Activated T-helper 2 cell treated with anti-CD3 and anti-CD28 coated beads, Interferon-gamma antibody, Interleukin-2, Interleukin-4, amounts not matched to agents 10 μg/mL and 5 μg/mL and 100 μg/mL, durations not matched to agents 14 hours and 24 hours and 36 hours (primary cell): ENCODE results near the gene FPGS. TPM values are rescaled to one million over a fixed set of nuclear protein-coding genes. Genes with fewer than 3 reads are reported as not detected.

Experiments used
- DNase-seq: peaks from one replicate; pipeline ENCODE4 v3.0.0; 2021; ENCODE audit warnings: low spot score
- H3K27ac Mint-ChIP-seq: one replicate; pipeline ENCODE4 v1.8.0; 2021; ENCODE audit warnings: mixed read lengths
- H3K27me3 Mint-ChIP-seq: one replicate; pipeline ENCODE4 v1.8.0; 2021; ENCODE audit warnings: low read depth, mixed read lengths
- H3K36me3 Mint-ChIP-seq: one replicate; pipeline ENCODE4 v1.8.0; 2021; ENCODE audit warnings: low read depth, mixed read lengths
- H3K4me1 Mint-ChIP-seq: one replicate; pipeline ENCODE4 v1.8.0; 2021; ENCODE audit warnings: low read depth, mixed read lengths
- H3K4me3 Mint-ChIP-seq: one replicate; pipeline ENCODE4 v1.8.0; 2021; ENCODE audit warnings: low read depth, mild to moderate bottlenecking, moderate library complexity, mixed read lengths
- H3K9me3 Mint-ChIP-seq: one replicate; pipeline ENCODE4 v1.8.0; 2021; ENCODE audit warnings: mixed read lengths
- intact Hi-C: fragments of 100-400 bp; cut with micrococcal nuclease; formaldehyde crosslinking; loops from one replicate; pipeline ENCODE4 v1.15.1; 2023
- total RNA-seq: library from RNA; stranded (reverse); gene quantifications from 2 replicates; pipeline ENCODE4 v1.2.3, GENCODE V29; 2022

The FPGS gene
- total RNA-seq, 1 donor from 2014 or later = 116 TPM

DNA sequence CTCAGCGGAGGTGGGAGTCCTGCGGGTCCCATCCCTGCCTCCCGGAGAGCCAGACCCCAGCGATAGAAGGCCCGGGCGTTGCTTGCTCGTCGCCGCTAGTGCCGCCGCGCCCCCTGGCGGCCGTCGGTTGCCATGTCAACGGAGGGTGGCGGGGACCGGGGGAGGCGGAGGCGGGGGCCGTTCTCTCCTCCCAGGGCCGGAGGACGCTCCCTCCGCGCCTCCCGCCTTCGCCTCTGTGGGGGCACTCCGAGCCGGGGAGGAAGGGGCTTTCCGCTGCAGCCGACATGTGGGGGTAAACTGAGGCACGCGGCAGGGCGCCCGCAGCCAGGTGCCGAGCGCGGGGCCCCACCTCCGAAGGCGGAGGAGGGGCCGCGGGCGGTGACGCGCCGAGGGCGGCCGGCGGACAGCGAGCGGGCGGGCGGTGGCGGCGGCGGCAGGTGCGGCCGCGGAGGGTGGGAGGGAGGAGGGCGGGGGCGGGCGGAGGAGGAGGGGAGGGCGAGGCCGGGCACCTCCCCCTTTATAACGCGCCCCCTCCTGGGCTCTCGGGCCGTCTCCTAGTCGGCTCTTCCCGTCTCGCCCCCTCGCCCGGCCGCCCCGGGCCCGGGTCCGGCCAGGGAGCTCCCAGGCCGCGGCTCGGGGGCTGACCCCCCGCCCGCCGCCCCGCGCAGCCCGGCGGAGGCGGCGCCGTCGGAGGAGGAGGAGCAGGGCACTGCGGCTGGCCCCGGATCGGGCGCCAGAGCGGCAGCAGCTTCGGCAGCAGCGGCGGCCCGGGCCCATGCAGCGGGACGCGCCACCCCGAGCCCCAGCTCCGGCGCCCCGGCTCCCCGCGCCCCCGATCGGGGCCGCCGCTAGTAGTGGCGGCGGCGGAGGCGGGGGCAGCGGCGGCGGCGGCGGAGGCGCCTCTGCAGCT is 17.4 kb upstream of the FPGS start:
- peak; percentile 88 for DNase-seq
- Mint-ChIP-seq H3K36me3 (peaks cover 37% of the 10 kb centered on the region), H3K27me3 (no peaks in the 10 kb centered on the region), H3K4me3 (peak overlapping the region; percentile 97), H3K4me1 (peaks cover 56% of the 10 kb centered on the region), H3K9me3 (no peaks in the 10 kb centered on the region), H3K27ac (peak overlapping the region; percentile 86)
- intact Hi-C loops = loop anchor here (1.0 to 5.0 kb wide), 6 partner anchors 9 to 247 kb away; partner anchors contain the start of genes ST6GALNAC4 and TOR2A

DNA sequence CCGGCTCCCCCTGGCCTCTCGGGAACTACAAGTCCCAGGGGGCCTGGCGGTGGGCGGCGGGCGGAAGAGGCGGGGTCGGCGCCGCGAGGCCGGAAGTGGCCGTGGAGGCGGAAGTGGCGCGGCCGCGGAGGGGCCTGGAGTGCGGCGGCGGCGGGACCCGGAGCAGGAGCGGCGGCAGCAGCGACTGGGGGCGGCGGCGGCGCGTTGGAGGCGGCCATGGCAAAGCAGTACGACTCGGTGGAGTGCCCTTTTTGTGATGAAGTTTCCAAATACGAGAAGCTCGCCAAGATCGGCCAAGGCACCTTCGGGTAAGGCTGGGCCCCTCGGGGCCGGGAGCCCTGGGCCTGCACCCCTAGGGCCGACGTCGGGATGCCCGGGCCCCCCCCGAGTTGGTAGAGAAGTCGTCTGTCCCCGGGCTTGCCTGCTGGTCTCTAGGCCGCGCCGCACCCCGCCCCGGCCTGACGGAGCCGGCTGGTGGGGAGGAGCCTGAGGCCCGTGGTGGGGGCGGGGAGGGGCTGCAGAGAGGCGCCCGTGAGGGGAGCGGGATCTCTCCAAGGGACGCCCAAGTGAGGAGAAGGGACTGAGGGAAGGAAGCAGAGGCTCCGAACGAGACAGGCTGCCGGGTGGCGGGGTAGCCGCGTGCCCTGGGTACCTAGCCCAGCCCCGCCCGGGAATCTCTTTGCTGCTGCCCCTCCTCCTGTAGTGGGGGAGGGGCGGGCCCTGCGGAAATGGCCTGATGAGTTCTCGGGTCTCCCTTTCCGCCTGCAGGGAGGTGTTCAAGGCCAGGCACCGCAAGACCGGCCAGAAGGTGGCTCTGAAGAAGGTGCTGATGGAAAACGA is 16.5 kb upstream of the FPGS start, which contains the start of gene CDK9:
TSS of gene CDK9 (plus strand) at position 102 of the 840 bp plus-strand sequence. CDS start at position 217, 115 bp downstream.
- peak within 1 kb of the TSS; percentile 97 for H3K4me3 Mint-ChIP-seq
- no peaks in the 10 kb centered on the region for H3K9me3 Mint-ChIP-seq
- peak within 1 kb of the TSS; percentile 86 for H3K27ac Mint-ChIP-seq
- peak; percentile 93 for DNase-seq
- peaks cover 44% of the 10 kb centered on the region for H3K36me3 Mint-ChIP-seq
- peaks cover 57% of the 10 kb centered on the region for H3K4me1 Mint-ChIP-seq
- H3K27me3 Mint-ChIP-seq = no peaks in the 10 kb centered on the region
- intact Hi-C loops = loop anchor here (1.0 to 5.0 kb wide), 6 partner anchors 10 to 246 kb away; partner anchors contain the start of genes ST6GALNAC4 and TOR2A

DNA sequence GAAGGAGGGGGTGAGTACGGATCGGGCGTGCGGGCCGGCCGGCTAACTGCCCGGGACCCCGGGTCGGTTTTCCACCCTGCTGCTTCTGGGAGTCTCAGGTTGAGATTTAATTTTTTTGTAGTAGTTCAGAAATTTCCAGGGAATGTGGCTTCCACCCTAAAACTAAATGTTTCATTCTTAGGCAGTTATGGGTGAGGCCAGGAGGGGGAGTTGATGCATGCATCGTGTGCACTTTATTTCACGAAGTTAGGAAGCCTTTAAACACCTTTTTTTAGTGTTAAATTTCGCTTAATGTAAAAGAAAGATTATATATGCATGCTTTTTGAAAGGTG is 15.9 kb upstream of the FPGS start:
- H3K27me3 Mint-ChIP-seq = no peaks in the 10 kb centered on the region
- peaks cover 51% of the 10 kb centered on the region for H3K4me1 Mint-ChIP-seq
- no peaks in the 10 kb centered on the region for H3K9me3 Mint-ChIP-seq
- no peak for DNase-seq
- intact Hi-C loops = loop anchor here (5.0 kb wide), 2 partner anchors 131 to 246 kb away; partner anchors contain the start of gene ST6GALNAC4
- H3K4me3 Mint-ChIP-seq = peak overlapping the region; percentile 97
- H3K27ac Mint-ChIP-seq = peak overlapping the region; percentile 70
- peaks cover 50% of the 10 kb centered on the region for H3K36me3 Mint-ChIP-seq

DNA sequence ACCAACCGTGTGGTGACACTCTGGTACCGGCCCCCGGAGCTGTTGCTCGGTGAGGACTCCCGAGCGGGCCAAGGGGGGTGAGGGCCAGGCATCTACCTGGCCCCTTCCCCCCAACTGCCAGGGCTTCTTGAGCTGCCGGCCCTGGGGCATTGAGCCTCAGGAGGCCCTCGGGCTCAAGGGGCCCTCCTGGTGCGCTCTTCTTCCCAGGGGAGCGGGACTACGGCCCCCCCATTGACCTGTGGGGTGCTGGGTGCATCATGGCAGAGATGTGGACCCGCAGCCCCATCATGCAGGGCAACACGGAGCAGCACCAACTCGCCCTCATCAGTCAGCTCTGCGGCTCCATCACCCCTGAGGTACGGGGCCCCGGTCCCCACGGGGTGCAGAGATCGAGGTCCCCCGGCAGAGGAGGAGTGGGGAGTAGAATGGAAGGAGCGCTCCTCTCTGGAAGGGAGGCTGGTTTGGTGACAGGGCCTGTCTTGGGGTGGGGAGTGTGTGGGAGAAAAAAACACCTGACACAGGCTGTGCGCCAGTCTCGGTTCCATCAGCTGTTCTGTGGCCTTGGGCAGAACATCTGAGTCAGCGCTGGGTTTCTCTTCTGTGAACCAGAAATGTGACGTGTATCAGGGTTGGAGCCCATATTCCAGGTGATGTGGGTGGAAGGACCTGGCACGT is 14.2 kb upstream of the FPGS start:
- H3K36me3 Mint-ChIP-seq = peaks cover 62% of the 10 kb centered on the region
- H3K4me1 Mint-ChIP-seq = peaks cover 39% of the 10 kb centered on the region
- H3K9me3 Mint-ChIP-seq = no peaks in the 10 kb centered on the region
- no peaks in the 10 kb centered on the region for H3K27me3 Mint-ChIP-seq
- intact Hi-C loops = loop anchor here (5.0 kb wide), 2 partner anchors 129 to 244 kb away; partner anchors contain the start of gene ST6GALNAC4
- no peak for DNase-seq
- H3K27ac Mint-ChIP-seq = peak overlapping the region; percentile 55
- H3K4me3 Mint-ChIP-seq = peak overlapping the region; percentile 10

DNA sequence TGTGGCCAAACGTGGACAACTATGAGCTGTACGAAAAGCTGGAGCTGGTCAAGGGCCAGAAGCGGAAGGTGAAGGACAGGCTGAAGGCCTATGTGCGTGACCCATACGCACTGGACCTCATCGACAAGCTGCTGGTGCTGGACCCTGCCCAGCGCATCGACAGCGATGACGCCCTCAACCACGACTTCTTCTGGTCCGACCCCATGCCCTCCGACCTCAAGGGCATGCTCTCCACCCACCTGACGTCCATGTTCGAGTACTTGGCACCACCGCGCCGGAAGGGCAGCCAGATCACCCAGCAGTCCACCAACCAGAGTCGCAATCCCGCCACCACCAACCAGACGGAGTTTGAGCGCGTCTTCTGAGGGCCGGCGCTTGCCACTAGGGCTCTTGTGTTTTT is 13.5 kb upstream of the FPGS start:
- Mint-ChIP-seq H3K4me3 (no peak overlapping the region), H3K4me1 (peaks cover 32% of the 10 kb centered on the region), H3K27ac (peak overlapping the region; percentile 55), H3K36me3 (peaks cover 69% of the 10 kb centered on the region), H3K9me3 (no peaks in the 10 kb centered on the region), H3K27me3 (no peaks in the 10 kb centered on the region)
- no peak for DNase-seq
- intact Hi-C loops = loop anchor here (5.0 kb wide), 2 partner anchors 128 to 243 kb away; partner anchors contain the start of gene ST6GALNAC4

DNA sequence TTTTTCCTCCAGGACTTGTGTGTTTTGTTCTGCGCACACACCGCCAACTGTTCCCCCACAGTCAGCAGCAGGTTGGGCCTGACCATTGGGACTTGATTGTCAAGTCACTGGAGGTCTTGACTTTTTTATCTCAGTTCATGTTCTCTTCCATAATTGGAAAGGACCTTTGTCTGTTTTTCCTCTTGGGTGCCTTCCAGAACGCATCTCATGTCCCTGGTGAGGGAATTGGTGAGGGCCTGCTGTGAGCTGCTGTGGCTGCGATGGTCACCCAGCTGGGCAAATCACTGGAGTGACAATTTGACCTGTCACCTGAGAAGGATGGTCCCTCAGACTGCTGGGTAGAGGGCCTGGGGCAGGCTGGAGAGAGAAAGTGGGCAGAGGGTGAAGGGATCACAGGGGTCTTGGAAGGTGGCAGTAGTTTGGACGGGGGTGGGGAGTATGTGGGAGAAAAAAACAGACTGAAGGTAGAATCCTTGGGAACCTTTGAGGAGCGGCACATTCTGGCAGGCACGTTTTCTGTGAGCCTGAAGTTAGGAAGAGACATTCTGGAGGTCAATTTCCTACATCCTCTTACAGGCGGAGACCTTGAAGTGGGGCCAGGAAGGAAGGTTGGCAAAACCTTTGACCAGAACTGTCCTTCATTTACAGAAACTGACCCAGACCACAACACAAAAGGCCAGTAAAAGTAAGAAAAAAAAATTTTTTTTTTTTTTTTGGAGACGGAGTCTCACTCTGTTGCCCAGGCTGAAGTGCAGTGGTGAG is 12.4 kb upstream of the FPGS start:
- H3K36me3 Mint-ChIP-seq = peaks cover 75% of the 10 kb centered on the region
- no peaks in the 10 kb centered on the region for H3K27me3 Mint-ChIP-seq
- peak overlapping the region; percentile 30 for H3K27ac Mint-ChIP-seq
- H3K4me1 Mint-ChIP-seq = peaks cover 26% of the 10 kb centered on the region
- no peak for DNase-seq
- intact Hi-C loops = no loop called here
- H3K4me3 Mint-ChIP-seq = no peak overlapping the region
- H3K9me3 Mint-ChIP-seq = no peaks in the 10 kb centered on the region

DNA sequence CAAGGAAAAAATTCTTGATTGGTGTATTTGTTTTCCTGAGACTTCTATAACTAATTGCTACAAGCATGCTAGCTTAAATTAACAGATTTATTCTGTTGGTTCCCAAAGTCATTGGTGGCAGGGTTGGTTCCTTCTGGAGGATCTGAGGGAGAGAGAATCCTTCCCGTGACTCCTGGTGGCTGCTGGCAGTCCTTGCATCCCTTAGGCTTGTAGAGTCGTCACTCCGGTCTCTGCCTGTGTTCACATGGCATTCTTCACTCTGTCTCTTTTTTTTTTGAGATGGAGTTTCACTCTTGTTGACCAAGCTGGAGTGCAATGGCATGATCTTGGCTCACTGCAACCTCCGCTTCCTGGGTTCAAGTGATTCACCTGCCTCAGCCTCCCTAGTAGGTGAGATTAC is 11.6 kb upstream of the FPGS start:
- Mint-ChIP-seq H3K9me3 (no peaks in the 10 kb centered on the region), H3K27me3 (no peaks in the 10 kb centered on the region), H3K4me1 (peaks cover 28% of the 10 kb centered on the region), H3K36me3 (peaks cover 77% of the 10 kb centered on the region), H3K4me3 (no peak overlapping the region), H3K27ac (no peak overlapping the region)
- DNase-seq = no peak
- intact Hi-C loops = no loop called here

DNA sequence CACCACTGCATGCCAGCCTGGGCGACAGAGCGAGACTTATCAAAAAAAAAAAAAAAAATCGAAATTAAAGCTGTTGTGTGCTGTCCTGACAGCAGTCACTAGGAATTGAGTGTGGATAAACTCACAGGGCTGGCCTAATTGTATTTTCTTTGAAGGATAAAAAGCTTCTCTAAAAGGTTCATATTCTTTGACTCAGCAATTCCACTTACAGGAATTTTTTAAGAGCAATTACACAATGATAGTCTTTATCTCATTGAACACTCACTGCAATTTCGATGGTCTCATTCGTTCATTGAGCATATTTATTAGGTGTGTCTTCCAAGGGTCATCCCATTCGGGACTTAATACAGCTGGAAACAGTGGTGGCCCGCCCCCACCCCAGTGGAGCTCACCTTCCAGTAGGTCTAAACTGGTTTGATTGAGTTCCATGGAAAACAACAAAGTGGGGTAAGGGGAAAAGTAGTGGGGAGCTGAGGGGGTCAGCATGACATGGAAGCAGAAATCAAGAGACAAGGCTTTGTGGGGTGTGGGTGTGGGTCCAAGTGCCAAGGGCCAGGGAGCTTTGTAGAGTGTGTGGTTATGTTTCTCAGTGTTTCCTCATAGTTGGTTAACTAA is 10.2 kb upstream of the FPGS start:
- peaks cover 69% of the 10 kb centered on the region for H3K36me3 Mint-ChIP-seq
- no peaks in the 10 kb centered on the region for H3K27me3 Mint-ChIP-seq
- H3K27ac Mint-ChIP-seq = no peak overlapping the region
- H3K4me3 Mint-ChIP-seq = no peak overlapping the region
- H3K9me3 Mint-ChIP-seq = no peaks in the 10 kb centered on the region
- intact Hi-C loops = no loop called here
- DNase-seq = no peak
- H3K4me1 Mint-ChIP-seq = peaks cover 32% of the 10 kb centered on the region

DNA sequence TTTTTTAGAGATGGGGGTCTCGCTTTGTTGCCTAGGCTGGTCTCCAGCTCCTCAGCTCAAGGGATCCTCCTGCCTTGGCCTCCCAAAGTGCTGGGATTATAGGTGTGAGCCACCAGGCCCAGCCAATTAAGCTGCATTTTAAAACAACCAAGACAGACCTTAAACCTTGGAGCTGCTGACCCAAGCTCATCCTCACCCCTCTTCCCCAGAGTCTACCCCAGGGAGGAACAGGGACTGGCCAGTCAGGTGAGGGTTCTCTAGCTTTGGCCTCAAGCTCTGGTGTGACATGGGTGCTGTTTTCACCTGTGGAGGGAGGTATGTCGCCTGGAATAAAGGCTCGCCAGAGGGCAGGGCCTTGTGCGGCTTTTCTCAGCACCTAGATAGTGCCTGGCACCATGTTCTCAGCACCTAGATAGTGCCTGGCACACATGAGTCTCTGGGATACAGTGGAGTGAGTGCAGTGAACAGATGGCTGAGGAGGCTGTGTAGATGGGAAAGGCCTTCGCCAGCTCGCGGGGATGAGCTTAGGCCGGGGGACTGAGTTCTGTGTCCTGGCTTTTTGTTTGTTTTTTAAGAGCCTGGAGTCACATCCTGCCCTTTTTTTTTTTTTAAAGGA is 9.5 kb upstream of the FPGS start:
- H3K27me3 Mint-ChIP-seq = no peaks in the 10 kb centered on the region
- H3K27ac Mint-ChIP-seq = peak overlapping the region; percentile 22
- no peak overlapping the region for H3K4me3 Mint-ChIP-seq

DNA sequence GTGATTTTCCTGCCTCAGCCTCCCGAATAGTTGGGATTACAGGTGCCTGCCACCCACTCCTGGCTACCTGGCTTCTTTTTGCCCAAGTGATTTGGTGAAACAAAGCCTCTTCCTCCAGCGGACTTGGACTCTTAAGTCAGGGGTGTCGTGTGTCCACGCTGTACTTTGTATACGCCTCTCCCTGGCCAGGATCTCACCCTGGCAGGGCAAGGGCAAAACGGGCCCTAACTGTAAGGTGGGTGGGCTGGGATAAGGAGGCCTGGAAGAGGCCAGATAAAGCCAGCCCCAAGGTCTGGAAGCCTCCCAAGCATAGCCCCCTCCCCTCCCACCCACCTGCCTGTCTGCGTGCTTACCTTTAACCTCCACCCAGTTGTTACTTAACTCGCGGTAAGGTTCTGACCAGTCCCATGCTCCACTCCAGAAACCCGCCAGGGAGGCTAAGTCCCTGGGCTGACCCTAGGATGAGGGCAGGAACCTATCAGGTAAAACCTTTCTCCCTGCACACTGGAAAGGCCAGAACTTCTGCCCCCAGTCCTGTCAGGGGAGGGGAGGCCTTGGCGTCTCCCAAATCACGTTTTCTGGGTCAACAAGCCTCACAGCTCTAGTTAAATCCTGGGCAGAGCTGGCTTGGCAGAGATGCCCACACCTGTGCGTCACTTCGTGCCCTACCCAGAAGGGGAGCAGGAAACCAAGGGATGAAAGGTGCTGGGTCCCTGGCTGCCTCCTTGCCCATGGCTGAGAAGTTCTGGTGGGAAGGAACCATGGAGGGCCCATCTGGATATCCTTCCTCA is 8.5 kb upstream of the FPGS start:
- no peak for DNase-seq
- H3K4me1 Mint-ChIP-seq = peaks cover 25% of the 10 kb centered on the region
- no peak overlapping the region for H3K4me3 Mint-ChIP-seq
- H3K27ac Mint-ChIP-seq = no peak overlapping the region
- H3K36me3 Mint-ChIP-seq = peaks cover 54% of the 10 kb centered on the region
- no peaks in the 10 kb centered on the region for H3K9me3 Mint-ChIP-seq
- no peaks in the 10 kb centered on the region for H3K27me3 Mint-ChIP-seq
- intact Hi-C loops = no loop called here

More for the DNA sequence above, 9.5 kb upstream of the FPGS start:
- intact Hi-C loops = no loop called here
- Mint-ChIP-seq H3K9me3 (no peaks in the 10 kb centered on the region), H3K36me3 (peaks cover 64% of the 10 kb centered on the region), H3K4me1 (peaks cover 31% of the 10 kb centered on the region)
- no peak for DNase-seq
